ENCODE data around the gene BTNL8. TPM values are rescaled to one million over a fixed set of nuclear protein-coding genes. Genes with fewer than 3 reads are reported as not detected.
"Not testable (repeated sequence)": the region's sequence is repeated elsewhere in the genome, so short reads cannot be mapped to it uniquely, and the experiment has no call there.

BTNL8 gene
- polyA plus RNA-seq, 3 donors: 0.14 to 1.00 (median 0.34) TPM

GRCh38 chr5:180873615-180874520, 25.1 kb upstream of the BTNL8 start:
- WGBS, 3 donors: 65 to 75% (median 68%) methylated on average over 13 of the region's 13 CpGs
- H3K27ac ChIP-seq (ENCODE audit: low read depth, low read length): no peak overlapping the region

- H3K27ac ChIP-seq (ENCODE audit: low read depth, low read length): no peak overlapping the region
- 46 to 87% (median 85%) methylated on average over 12 of the region's 12 CpGs for WGBS, 3 donors
These were observed 24.0 kb upstream of the BTNL8 start for GRCh38 chr5:180874804-180875582.

GRCh38 chr5:180875860-180876426, 23.0 kb upstream of the BTNL8 start:
- 66 to 90% (median 72%) methylated on average over 10 of the region's 10 CpGs for WGBS, 3 donors
- H3K27ac ChIP-seq (ENCODE audit: low read depth, low read length): no peak overlapping the region

DNA sequence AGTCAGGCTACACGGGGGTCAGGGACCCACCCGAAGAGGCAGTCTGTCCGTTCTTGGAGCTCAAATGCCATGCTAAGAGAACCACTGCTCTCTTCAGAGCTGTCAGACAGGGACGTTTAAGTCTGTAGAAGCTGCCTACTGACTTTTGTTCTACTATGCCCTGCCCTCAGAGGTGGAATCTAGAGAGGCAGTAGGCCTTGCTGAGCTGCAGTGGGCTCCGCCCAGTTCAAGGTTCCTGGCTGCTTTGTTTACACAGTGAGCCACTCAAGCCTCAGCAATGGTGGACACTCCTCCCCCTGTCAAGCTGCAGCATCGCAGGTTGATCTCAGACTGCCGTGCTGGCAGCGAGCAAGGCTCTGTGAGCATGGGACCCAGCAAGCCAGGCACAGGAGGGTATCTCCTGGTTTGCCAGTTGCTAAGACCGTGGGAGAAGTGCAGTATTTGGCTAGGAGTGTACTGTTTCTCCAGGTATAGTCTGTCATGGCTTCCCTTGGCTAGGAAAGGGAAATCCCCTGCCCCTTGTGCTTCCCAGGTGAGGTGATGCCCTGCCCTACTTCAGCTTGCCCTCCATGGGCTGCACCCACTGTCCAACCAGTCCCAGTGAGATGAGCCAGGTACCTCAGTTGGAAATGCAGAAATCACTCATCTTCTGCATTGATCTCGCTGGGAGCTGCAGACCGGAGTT, 13.0 kb upstream of the BTNL8 start:
- 44 to 77% (median 67%) methylated on average over 11 of the region's 11 CpGs for WGBS, 3 donors
- not testable (repeated sequence) for H3K27ac ChIP-seq (ENCODE audit: low read depth, low read length)

DNA sequence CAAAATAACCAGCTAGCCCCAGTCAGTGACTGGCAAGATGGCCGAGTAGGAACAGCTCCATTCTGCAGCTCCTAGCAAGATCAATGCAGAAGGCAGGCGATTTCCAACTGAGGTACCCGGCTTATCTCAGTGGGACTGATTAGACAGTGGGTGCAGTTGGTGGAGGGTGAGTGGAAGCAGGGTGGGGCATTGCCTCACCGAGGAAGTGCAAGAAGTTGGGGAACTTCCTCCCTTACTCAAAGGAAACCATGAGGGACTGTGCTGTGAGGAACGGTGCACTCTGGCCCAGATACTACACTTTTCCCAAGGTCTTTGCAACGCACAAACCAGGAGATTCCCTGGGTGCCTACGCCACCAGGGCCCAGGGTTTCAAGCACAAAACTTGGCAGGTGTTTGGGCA, 9.6 kb upstream of the BTNL8 start:
- WGBS, 3 donors: 49 to 66% (median 63%) methylated on average over 7 of the region's 7 CpGs
- H3K27ac ChIP-seq (ENCODE audit: low read depth, low read length): no peak overlapping the region

DNA sequence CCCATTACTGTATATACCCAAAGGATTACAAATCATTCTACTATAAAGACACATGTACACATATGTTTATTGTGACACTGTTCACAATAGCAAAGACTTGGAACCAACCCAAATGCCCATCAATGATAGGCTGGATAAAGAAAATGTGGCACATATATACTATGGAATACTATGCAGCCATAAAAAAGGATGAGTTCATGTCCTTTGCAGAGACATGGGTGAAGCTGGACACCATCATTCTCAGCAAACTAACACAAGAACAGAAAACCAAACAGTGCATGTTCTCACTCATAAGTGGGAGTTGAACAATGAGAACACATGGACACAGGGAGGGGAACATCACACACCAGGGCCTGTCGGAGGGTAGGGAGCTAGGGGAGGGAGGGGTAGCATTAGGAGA, 3.6 kb upstream of the BTNL8 start:
- not testable (repeated sequence) for H3K27ac ChIP-seq (ENCODE audit: low read depth, low read length)
- 85 to 100% (median 97%) methylated on average over 1 of the region's 1 CpG for WGBS, 3 donors

- WGBS, 3 donors: 58 to 85% (median 63%) methylated on average over 5 of the region's 5 CpGs
- H3K27ac ChIP-seq (ENCODE audit: low read depth, low read length): no peak overlapping the region
These were observed 1.2 kb downstream of the BTNL8 start for GRCh38 chr5:180900178-180900577.

GRCh38 chr5:180901319-180902009, 2.5 kb downstream of the BTNL8 start:
- H3K27ac ChIP-seq (ENCODE audit: low read depth, low read length): no peak overlapping the region
- WGBS, 3 donors: 79 to 85% (median 81%) methylated on average over 7 of the region's 7 CpGs

DNA sequence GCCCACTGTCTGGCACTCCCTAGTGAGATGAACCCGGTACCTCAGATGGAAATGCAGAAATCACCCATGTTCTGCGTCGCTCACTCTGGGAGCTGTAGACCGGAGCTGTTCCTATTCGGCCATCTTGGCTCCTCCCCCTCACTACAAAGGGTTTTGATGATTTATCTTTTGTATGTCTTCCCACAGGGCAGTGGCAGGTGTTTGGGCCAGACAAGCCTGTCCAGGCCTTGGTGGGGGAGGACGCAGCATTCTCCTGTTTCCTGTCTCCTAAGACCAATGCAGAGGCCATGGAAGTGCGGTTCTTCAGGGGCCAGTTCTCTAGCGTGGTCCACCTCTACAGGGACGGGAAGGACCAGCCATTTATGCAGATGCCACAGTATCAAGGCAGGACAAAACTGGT, 9.4 kb downstream of the BTNL8 start:
- 77 to 92% (median 88%) methylated on average over 8 to 9 of the region's 9 CpGs for WGBS, 3 donors
- no peak overlapping the region for H3K27ac ChIP-seq (ENCODE audit: low read depth, low read length)

DNA sequence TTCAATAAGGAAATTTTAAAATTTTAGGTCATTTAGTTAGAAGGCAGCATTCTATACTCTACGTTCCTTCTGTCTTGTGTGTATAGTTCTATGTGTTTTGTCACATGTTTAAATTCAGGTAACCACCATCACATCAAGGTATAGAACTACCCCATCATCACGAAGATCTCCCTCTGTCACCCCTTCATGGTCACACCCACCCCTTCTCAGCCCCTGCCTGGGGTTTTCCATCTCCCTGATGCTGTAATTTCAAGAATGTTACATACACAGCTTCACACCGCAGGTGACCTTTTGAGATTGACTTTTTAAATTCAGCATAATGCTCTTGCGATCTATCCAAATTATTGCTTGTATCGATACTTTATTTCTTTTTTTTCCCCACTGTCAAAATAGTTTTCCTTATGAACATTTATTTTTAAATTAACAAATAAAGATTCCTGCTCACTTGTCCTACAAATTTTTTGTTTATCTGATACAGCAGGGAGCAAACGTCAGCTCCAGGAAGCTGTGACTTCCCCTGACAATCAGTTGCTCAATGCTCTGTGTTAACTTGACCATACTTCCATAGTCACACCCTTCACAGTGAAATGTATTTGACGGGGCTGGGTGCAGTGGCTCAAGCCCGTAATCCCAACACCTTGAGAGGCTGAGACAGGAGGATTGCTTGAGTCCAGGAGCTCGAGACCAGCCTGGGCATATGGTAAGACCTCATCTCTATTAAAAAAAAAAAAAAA, 10.2 kb downstream of the BTNL8 start:
- H3K27ac ChIP-seq (ENCODE audit: low read depth, low read length): no peak overlapping the region
- WGBS, 3 donors: 58 to 80% (median 62%) methylated on average over 9 of the region's 9 CpGs

DNA sequence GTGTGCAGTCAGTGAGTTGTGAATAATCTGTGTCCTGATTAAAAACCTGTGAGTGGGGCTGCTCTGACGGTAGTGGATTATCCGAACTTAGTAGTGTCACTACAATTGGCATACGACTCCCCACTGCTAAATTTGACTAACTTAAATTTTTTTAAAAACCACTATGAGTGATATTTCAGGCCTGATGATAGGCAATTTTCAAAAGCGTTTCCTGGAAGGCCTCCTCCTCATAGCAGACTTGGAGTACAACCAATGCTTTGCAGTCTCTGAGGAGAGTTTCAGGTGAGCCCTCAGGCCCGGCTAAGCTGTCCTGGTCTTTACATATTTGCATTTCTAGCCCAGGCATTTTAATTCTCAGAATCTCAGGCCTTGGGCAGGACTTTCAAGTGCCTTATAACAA, 10.8 kb downstream of the BTNL8 start:
- no peak overlapping the region for H3K27ac ChIP-seq (ENCODE audit: low read depth, low read length)
- 60 to 64% (median 64%) methylated on average over 5 of the region's 5 CpGs for WGBS, 3 donors

DNA sequence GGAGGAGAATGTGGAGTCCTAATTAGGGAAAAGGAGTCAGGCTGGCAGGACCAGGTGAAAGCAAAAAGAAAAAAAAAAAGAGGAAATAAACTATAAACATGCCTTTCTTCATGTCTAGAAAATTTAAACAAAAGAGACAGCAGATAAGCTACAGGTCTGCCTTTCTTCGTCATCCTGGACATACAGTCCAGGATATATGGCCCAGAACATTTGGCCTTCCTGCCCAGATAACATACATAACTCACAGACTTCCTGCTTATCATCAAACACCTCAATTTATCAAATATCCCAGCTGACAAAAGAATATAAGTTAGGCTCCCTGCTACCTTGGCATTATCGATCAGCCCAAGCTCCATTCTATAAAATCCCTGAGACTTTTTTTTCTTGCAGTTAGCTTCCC, 11.2 kb downstream of the BTNL8 start:
- H3K27ac ChIP-seq (ENCODE audit: low read depth, low read length): no peak overlapping the region
- 57 to 61% (median 60%) methylated on average over 2 of the region's 2 CpGs for WGBS, 3 donors

- WGBS, 3 donors: 66 to 84% (median 75%) methylated on average over 5 of the region's 5 CpGs
- H3K27ac ChIP-seq (ENCODE audit: low read depth, low read length): no peak overlapping the region
These were observed 11.8 kb downstream of the BTNL8 start for GRCh38 chr5:180910735-180911134.

DNA sequence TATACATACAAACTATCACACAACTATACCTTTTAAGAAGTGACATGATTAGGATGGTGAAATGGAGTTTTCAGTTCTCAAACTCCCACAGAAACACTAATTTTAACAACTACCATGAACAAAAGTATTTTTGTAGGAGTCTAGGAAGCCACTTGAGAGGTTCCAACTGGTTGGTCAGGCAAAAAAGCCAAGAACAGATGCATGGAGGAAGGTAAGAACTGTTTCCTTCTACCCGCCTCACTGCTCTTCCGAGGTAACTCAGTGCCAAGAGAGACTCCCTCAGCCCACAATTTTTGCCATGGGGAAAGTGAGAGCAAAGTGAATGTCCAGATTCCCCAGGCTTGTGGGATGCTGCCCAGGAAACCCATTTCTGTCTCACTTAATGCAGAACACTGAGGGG, 15.7 kb downstream of the BTNL8 start:
- 75 to 95% (median 93%) methylated on average over 2 of the region's 2 CpGs for WGBS, 3 donors
- H3K27ac ChIP-seq (ENCODE audit: low read depth, low read length): no peak overlapping the region

DNA sequence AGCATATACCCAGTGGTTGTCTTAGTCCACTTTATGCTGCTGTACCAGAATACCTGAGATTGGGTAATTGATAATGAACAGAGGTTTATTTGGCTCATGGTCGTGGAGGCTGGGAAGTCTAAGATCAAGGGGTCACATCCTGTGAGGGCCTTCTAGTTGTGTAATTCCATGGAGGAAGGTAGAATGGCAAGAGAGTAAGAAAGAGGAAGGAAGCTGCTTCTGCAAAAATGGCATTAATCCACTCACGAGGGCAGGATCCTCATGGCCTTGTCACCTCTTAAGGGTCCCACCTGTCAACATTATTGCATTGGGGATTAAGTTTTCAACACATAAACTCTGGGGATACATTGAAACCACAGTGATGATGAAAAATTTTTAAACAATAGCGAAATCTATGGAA, 17.0 kb downstream of the BTNL8 start:
- no peak overlapping the region for H3K27ac ChIP-seq (ENCODE audit: low read depth, low read length)
- 38 to 60% (median 46%) methylated on average over 3 of the region's 3 CpGs for WGBS, 3 donors

DNA sequence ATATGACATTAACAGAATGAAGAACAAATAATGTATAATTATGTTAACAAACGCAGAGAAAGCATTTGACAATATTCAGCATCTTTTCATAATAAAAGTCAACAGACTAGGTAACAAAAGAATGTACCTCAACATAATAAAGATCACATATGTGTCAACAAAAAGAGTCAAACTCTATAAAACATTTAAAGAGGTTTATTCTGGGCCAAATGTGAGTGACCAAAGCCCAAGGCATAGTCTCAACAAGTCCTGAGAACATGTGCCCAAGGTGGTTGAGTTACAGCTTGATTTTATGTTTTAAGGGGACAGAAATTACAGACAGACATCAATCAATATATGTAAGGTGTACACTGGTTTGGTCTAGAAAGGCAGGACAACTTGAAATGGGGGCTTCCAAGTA, 19.4 kb downstream of the BTNL8 start:
- 69 to 88% (median 77%) methylated on average over 1 of the region's 1 CpG for WGBS, 3 donors
- H3K27ac ChIP-seq (ENCODE audit: low read depth, low read length): no peak overlapping the region

DNA sequence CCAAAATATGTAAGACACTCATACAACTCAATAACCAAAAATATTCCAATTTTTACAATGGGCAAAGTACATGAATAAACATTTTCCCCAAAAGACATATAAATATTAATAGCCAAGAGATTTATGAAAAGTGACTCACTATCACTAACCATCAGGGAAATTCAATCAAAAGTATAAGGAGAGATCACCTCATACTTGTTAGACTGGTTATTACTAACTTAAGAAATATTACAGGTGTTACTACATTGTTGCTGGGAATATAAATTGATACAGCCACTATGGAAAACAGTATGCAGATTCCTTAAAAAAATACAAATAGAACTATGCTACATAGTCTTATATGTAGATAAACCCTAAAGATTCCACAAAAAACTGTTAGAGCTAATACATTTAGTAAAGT, 21.8 kb downstream of the BTNL8 start:
- H3K27ac ChIP-seq (ENCODE audit: low read depth, low read length): no peak overlapping the region

DNA sequence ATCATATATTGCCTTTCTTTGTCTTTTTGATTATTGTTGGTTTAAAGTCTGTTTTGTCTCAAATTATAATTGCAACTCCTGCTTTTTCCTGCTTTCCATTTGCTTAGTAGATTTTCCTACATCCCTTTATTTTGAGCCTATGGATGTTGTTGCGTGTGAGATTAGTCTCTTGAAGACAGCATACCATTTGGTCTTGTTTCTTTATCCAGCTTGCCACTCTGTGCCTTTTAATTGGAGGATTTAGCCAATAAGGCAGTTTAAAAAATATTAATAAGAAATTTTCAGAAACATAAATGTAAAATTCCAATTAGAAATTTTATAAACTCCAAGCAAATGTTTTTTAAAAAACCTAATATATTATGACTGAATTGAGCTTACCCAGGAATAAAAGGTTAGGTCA, 24.0 kb downstream of the BTNL8 start:
- WGBS, 3 donors: 79 to 95% (median 91%) methylated on average over 1 of the region's 1 CpG
- H3K27ac ChIP-seq (ENCODE audit: low read depth, low read length): no peak overlapping the region

Data from adipose tissue (tissue), 3 donors.